Skeletal muscle tissue (tissue), 4 donors: ENCODE data around the gene RHBDD2. TPM values are rescaled to one million over a fixed set of nuclear protein-coding genes. Genes with fewer than 3 reads are reported as not detected.
"Not testable (repeated sequence)": the region's sequence is repeated elsewhere in the genome, so short reads cannot be mapped to it uniquely, and the experiment has no call there.

Source experiments
- H3K27ac ChIP-seq: one replicate; pipeline ENCODE4 v1.7.0; 2013; ENCODE audit warnings: mild to moderate bottlenecking, low read depth, low read length, inconsistent platforms
- H3K27me3 ChIP-seq, 3 donors: one replicate each; pipeline ENCODE4 v1.7.0; 2013; ENCODE audit warnings: low read length in 3 of 3; ENCODE audit not compliant: control insufficient read depth in 3 of 3, insufficient read depth in 3 of 3
- H3K36me3 ChIP-seq, 3 donors: one replicate each; pipeline ENCODE4 v1.7.0; 2013; ENCODE audit warnings: low read length in 3 of 3; ENCODE audit not compliant: control insufficient read depth in 3 of 3, insufficient read depth in 3 of 3
- H3K4me1 ChIP-seq, 3 donors: one replicate each; pipeline ENCODE4 v1.7.0; 2013; ENCODE audit warnings: low read length in 3 of 3, mild to moderate bottlenecking in 3 of 3; ENCODE audit not compliant: control insufficient read depth in 3 of 3, insufficient read depth in 3 of 3
- H3K4me3 ChIP-seq, 3 donors: one replicate each; pipeline ENCODE4 v1.7.0; 2013; ENCODE audit warnings: low read length in 3 of 3
- H3K9ac ChIP-seq, 3 donors: one replicate each; pipeline ENCODE4 v1.7.0; 2013; ENCODE audit warnings: low read length in 3 of 3, mild to moderate bottlenecking in 3 of 3, moderate library complexity in 2 of 3, low read depth in 1 of 3
- H3K9me3 ChIP-seq, 3 donors: one replicate each; pipeline ENCODE4 v1.7.0; 2013; ENCODE audit warnings: low read length in 3 of 3; ENCODE audit not compliant: control insufficient read depth in 3 of 3
- total RNA-seq: library from RNA; depleted of rRNA; stranded (reverse); fragments of >200 nt; gene quantifications from one replicate; pipeline ENCODE4 v1.2.3, GENCODE V29; 2014
- donor health status: Osteomylitis.

RHBDD2 gene
- total RNA-seq, 1 donor from 2014 or later: 7.8 TPM

DNA sequence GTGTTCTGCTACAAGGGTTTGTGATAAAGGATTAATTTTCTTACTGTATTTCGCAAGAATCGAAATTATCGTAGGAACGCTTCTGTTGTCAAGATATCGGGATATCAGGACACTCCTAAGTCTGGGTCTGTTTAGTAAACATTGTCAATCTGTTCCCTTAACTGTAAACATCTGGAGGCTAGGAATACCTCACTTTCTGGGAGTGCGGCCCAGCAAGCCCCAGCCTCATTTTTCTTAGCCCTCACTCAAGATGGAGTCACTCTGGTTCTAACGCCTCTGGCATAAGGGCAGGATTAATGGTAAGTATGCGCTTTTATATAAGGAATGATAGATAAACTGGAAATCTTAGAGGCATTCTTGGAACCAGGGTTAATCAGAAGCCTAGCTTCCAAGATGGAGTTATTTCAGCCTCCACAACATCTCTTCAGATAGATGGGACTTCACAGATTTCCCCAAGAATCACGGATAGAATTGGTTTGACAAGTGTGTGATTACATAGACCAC is 35.2 kb upstream of the RHBDD2 start:
- Histone ChIP-seq H3K9me3 (no peaks in the 10 kb centered on the region), H3K4me1 (peaks cover 0 to 7% (median 0%) of the 10 kb centered on the region in 3 donors), H3K27me3 (no peaks in the 10 kb centered on the region), H3K9ac (no peak overlapping the region), H3K4me3 (no peak overlapping the region), H3K27ac (no peak overlapping the region), H3K36me3 (no peaks in the 10 kb centered on the region)

DNA sequence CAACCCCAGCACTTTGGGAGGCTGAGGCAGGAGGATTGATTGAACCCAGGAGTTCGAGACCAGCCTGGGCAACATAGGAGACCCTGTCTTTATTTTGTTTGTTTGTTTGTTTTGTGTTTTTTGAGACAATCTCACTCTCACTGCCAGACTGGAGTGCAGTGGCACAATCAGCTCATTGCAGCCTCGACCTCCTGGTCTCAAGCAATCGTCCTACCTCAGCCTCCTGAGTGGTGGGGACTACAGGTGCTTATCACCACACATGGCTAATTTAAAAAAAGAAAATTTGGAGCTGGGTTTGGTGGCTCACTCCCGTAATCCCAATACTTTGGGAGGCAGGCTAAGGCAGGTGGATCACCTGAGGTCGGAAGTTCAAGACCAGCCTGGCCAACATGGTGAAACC is 34.7 kb upstream of the RHBDD2 start:
- Histone ChIP-seq H3K4me1 (peaks cover 0 to 7% (median 0%) of the 10 kb centered on the region in 3 donors), H3K9me3 (no peaks in the 10 kb centered on the region), H3K27me3 (no peaks in the 10 kb centered on the region), H3K4me3 (no peak overlapping the region), H3K27ac (no peak overlapping the region), H3K9ac (no peak overlapping the region), H3K36me3 (no peaks in the 10 kb centered on the region)

DNA sequence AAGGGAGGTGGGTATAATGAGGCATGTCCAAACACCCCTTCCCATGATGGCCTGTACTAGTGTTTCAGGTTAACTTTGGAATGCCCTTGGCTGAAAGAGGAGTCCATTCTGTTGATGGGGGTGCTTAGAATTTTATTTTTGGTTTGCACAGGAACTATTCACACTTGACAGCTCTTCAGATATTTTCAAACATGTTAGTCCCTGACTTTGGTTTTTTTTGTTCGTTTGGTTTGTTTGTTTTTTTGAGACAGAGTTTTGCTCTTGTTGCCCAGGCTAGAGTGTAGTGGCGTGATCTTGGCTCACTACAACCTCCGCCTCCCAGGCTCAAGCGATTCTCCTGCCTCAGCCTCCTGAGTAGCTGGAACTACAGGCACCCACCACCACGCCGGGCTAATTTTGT is 33.7 kb upstream of the RHBDD2 start:
- not testable (repeated sequence) for H3K9me3 ChIP-seq, H3K27ac ChIP-seq, H3K36me3 ChIP-seq, H3K4me3 ChIP-seq, H3K9ac ChIP-seq, H3K27me3 ChIP-seq, H3K4me1 ChIP-seq

DNA sequence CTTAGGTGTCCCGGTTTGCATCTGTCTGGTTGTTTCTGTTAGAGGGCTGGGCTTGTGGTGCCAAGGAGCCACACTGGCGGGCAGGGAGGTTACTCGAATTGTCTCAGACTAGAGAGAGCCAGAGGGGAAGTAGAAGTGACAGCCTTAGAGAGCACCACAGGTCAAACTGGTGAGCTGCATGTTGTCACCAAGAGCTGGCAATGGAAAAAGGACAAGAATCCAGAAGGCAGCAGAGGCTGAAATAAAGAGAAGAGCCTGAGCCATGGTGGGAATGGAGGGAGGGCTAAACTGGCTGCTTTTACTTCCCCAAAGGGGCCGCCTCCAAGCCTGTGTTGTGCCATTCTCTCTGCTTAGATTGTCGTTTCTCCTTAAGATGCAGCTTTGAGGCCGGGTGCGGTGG is 31.1 kb upstream of the RHBDD2 start:
- H3K4me3 ChIP-seq: no peak overlapping the region
- H3K9ac ChIP-seq: no peak overlapping the region
- H3K27me3 ChIP-seq: no peaks in the 10 kb centered on the region
- no peaks in the 10 kb centered on the region for H3K9me3 ChIP-seq
- H3K36me3 ChIP-seq: no peaks in the 10 kb centered on the region
- H3K27ac ChIP-seq: no peak overlapping the region
- H3K4me1 ChIP-seq: peaks cover 0 to 4% (median 0%) of the 10 kb centered on the region in 3 donors

DNA sequence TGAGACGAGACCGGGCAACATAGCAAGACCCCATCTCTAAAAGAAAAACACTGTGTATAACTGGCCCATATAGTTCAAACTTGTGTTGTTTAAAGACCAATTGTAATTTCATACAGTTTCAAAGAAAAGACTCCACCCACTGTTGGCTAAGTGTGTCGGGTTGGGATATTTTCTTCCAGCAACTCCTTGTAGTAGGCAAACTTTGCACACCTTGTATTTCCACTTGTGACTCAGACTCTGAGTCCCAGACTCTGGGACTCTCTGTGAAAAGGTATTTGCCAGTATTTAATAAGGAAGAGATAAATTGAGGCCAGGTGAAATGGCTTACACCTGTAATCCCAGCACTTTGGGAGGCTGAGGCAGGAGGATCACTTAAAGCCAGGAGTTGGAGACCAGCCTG is 29.3 kb upstream of the RHBDD2 start:
- no peaks in the 10 kb centered on the region for H3K9me3 ChIP-seq
- H3K36me3 ChIP-seq: no peaks in the 10 kb centered on the region
- no peak overlapping the region for H3K9ac ChIP-seq
- H3K27ac ChIP-seq: no peak overlapping the region
- no peaks in the 10 kb centered on the region for H3K4me1 ChIP-seq
- no peak overlapping the region for H3K4me3 ChIP-seq
- H3K27me3 ChIP-seq: no peaks in the 10 kb centered on the region

DNA sequence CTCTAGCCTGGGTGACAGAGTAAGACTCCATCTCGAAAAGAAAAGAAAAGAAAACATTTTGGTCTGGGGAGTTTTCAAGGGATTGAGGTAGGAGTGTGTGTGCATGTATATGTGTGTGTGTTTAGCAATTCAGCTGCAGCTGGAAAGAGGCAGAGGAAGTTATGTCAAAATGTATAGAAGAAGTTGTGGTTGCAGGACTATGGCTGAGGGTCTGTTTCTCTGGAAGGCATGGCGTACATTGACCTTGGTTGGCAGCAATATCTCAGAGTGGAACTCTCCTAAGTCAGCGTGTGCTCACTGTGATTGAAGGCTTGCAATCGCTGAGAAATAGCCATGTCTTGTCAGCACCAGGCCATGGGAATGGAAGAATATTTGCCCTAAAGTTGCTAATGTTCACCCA is 28.6 kb upstream of the RHBDD2 start:
- no peak overlapping the region for H3K4me3 ChIP-seq
- no peaks in the 10 kb centered on the region for H3K9me3 ChIP-seq
- H3K27me3 ChIP-seq: no peaks in the 10 kb centered on the region
- H3K27ac ChIP-seq: no peak overlapping the region
- no peak overlapping the region for H3K9ac ChIP-seq
- H3K4me1 ChIP-seq: no peaks in the 10 kb centered on the region
- H3K36me3 ChIP-seq: no peaks in the 10 kb centered on the region

DNA sequence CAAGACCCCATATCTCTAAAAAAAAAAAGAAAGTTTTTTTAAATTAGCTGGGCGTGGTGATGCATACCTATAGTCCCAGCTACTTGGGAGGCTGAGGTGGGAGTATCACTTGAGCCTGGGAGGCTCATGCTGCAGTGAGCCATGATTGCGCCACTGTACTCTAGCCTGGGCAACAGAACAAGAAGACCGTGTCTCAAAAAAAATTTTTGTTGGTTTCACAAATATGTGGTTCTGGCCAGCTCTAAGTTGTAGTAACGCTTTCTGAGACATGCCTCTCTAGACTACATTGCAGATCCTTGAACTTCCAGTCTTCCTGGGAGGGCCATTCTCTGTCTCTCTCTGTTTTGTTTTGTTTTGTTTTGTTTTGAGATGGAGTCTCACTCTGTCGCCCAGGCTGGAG is 24.6 kb upstream of the RHBDD2 start:
- Histone ChIP-seq H3K4me1 (no peaks in the 10 kb centered on the region), H3K4me3 (no peak overlapping the region), H3K9ac (no peak overlapping the region), H3K27me3 (no peaks in the 10 kb centered on the region), H3K9me3 (no peaks in the 10 kb centered on the region), H3K36me3 (no peaks in the 10 kb centered on the region), H3K27ac (no peak overlapping the region)

DNA sequence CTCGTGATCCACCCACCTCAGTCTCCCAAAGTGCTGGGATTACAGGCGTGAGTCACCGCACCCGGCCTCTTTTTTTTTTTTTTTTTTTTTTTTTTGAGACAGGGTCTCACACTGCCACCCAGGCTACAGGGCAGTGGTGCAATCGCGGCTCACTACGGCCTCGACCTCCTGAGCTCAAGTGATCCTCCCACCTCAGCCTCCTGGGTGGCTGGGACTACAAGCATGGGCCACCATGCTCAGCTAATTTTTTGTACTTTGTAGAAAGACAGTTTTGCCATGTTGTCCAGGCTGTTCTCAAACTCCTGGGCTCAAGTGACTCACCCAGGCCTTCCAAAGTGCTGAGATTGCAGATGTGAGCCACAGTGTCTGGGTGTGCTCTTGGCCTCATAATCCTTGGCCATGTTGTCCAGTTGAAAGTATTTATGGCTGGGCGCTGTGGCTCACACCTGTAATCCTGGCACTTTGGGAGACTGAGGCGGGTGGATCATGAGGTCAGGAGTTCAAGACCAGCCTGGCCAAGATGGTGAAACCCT is 24.0 kb upstream of the RHBDD2 start:
- H3K9ac ChIP-seq, H3K27ac ChIP-seq, H3K27me3 ChIP-seq, H3K36me3 ChIP-seq, H3K9me3 ChIP-seq, H3K4me1 ChIP-seq, H3K4me3 ChIP-seq: not testable (repeated sequence)

DNA sequence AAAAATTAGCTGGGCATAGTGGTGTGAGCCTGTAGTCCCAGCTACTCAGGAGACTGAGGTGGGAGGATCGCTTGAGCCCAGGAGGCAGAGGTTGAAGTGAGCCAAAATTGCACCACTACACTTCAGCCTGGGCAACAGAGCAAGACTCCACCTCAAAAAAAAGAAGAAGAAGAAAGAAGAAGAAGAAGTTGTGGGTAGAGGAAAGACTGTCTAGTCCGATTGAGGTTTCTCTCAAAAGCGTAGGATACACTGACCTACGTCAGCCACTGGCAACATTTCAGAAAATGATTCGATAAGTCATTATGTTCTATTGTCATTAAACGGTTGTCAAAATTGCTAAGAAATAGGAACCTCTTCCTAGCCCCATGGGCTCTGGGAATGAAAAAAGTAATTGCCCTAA is 22.3 kb upstream of the RHBDD2 start:
- no peak overlapping the region for H3K9ac ChIP-seq
- peaks cover 0 to 2% (median 0%) of the 10 kb centered on the region in 3 donors for H3K4me1 ChIP-seq
- H3K9me3 ChIP-seq: no peaks in the 10 kb centered on the region
- H3K4me3 ChIP-seq: no peak overlapping the region
- no peaks in the 10 kb centered on the region for H3K27me3 ChIP-seq
- no peaks in the 10 kb centered on the region for H3K36me3 ChIP-seq
- no peak overlapping the region for H3K27ac ChIP-seq

DNA sequence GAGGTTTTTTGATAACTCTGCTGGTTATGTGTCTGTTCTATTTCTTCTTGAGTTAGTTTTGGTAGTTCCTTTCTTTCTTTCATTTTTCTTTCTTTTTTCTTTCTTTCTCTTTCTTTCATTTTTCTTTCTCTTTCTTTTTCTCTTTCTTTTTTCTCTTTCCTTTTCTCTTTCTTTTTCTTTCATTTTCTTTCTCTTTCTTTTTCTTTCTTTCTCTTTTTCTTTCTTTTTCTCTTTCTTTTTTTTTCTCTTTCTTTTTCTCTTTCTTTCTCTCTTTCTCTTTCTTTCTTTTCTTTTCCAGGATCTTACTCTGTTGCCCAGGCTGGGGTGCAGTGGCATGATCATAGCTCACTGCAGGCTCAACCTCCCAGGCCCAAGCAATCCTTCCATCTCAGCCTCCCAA is 20.4 kb upstream of the RHBDD2 start:
- Histone ChIP-seq H3K9ac (no peak overlapping the region), H3K9me3 (no peaks in the 10 kb centered on the region), H3K36me3 (no peaks in the 10 kb centered on the region), H3K27me3 (no peaks in the 10 kb centered on the region), H3K4me1 (peaks cover 0 to 3% (median 0%) of the 10 kb centered on the region in 3 donors), H3K27ac (no peak overlapping the region), H3K4me3 (no peak overlapping the region)
